Colonic mucosa (tissue), 4 donors: ENCODE data around the gene URB1. TPM values are rescaled to one million over a fixed set of nuclear protein-coding genes. Genes with fewer than 3 reads are reported as not detected.

Source experiments
- DNase-seq: peaks from one replicate; pipeline ENCODE4 v3.0.0-alpha.2; 2020
- H3K27ac ChIP-seq: fragments of 200-600 bp; one replicate; pipeline ENCODE4 v1.8.0; 2021
- H3K27me3 ChIP-seq: fragments of 200-600 bp; one replicate; pipeline ENCODE4 v1.8.0; 2021
- H3K36me3 ChIP-seq: fragments of 200-600 bp; one replicate; pipeline ENCODE4 v1.8.0; 2021
- H3K4me1 ChIP-seq: fragments of 200-600 bp; one replicate; pipeline ENCODE4 v1.8.0; 2021; ENCODE audit warnings: mild to moderate bottlenecking
- H3K4me3 ChIP-seq: fragments of 200-600 bp; one replicate; pipeline ENCODE4 v1.8.0; 2021
- H3K9ac ChIP-seq, 2 donors: one replicate each; pipeline ENCODE4 v1.7.0; 2013; ENCODE audit warnings: control low read depth in 2 of 2, low read depth in 2 of 2, low read length in 2 of 2
- H3K9me3 ChIP-seq: fragments of 200-600 bp; one replicate; pipeline ENCODE4 v1.8.0; 2021
- intact Hi-C: fragments of 100-400 bp; cut with DNase I; formaldehyde crosslinking; loops from one replicate; pipeline ENCODE4 v1.14.1; 2022
- total RNA-seq, 2 donors: library from RNA; stranded (reverse); fragmentation: NEBNext Ultra II Directional in 1 of 2; extraction: Animal tissue kit (Norgen Biotek cat#: 25700) in 1 of 2; gene quantifications; one replicate each; pipeline ENCODE4 v1.2.1, GENCODE V29; 2021
- TF ChIP-seq, protein P1 (sequence below): fragments of 200-600 bp; IDR thresholded peaks from one replicate; pipeline ENCODE4 v1.8.0; 2022; ENCODE audit warnings: antibody characterized with exemption, mild to moderate bottlenecking
- donor health status: healthy.
- donor health status: DM: no; HTN: no; CAD: no.
- donor health status: DM: no; HTN: no; CAD: no.

URB1 gene
- total RNA-seq, 2 donors from 2014 or later: 6.1 to 16.4 TPM

- no peak for DNase-seq
- Histone ChIP-seq H3K27me3 (no peaks in the 10 kb centered on the region), H3K27ac (no peak overlapping the region), H3K4me1 (no peaks in the 10 kb centered on the region), H3K9ac (no peak overlapping the region), H3K9me3 (no peaks in the 10 kb centered on the region), H3K36me3 (no peaks in the 10 kb centered on the region), H3K4me3 (no peak overlapping the region)
- TF ChIP-seq, protein P1, sequence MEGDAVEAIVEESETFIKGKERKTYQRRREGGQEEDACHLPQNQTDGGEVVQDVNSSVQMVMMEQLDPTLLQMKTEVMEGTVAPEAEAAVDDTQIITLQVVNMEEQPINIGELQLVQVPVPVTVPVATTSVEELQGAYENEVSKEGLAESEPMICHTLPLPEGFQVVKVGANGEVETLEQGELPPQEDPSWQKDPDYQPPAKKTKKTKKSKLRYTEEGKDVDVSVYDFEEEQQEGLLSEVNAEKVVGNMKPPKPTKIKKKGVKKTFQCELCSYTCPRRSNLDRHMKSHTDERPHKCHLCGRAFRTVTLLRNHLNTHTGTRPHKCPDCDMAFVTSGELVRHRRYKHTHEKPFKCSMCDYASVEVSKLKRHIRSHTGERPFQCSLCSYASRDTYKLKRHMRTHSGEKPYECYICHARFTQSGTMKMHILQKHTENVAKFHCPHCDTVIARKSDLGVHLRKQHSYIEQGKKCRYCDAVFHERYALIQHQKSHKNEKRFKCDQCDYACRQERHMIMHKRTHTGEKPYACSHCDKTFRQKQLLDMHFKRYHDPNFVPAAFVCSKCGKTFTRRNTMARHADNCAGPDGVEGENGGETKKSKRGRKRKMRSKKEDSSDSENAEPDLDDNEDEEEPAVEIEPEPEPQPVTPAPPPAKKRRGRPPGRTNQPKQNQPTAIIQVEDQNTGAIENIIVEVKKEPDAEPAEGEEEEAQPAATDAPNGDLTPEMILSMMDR: no peak
- intact Hi-C loops: no loop called here
Observed at GRCh38 chr21:32319012-32319411, 73.8 kb downstream of the URB1 start.

DNA sequence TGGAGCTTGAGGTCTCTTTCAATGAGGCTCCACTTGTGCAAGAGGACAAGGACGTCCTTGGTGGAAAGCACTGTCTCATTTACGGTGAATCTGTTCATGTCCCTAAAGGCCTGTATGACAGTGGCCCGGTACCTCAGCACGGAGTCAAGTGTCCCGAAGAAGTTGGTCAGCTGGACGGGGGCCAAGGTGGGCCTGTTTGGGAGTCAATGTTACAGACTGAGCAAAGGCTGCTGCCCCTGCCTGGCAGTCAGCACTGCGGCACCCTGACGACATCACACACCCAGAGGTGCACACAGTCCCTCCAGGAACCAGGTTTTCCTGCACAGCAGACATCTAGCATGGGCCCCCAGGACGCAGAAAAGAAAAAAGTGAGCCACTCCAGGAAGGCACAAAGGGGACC lies 75.1 kb downstream of the URB1 start:
- Histone ChIP-seq H3K4me3 (no peak overlapping the region), H3K4me1 (no peaks in the 10 kb centered on the region), H3K27me3 (no peaks in the 10 kb centered on the region), H3K27ac (no peak overlapping the region), H3K36me3 (no peaks in the 10 kb centered on the region), H3K9ac (no peak overlapping the region), H3K9me3 (no peaks in the 10 kb centered on the region)
- TF ChIP-seq, protein P1: no peak
- intact Hi-C loops: no loop called here
- no peak for DNase-seq

DNA sequence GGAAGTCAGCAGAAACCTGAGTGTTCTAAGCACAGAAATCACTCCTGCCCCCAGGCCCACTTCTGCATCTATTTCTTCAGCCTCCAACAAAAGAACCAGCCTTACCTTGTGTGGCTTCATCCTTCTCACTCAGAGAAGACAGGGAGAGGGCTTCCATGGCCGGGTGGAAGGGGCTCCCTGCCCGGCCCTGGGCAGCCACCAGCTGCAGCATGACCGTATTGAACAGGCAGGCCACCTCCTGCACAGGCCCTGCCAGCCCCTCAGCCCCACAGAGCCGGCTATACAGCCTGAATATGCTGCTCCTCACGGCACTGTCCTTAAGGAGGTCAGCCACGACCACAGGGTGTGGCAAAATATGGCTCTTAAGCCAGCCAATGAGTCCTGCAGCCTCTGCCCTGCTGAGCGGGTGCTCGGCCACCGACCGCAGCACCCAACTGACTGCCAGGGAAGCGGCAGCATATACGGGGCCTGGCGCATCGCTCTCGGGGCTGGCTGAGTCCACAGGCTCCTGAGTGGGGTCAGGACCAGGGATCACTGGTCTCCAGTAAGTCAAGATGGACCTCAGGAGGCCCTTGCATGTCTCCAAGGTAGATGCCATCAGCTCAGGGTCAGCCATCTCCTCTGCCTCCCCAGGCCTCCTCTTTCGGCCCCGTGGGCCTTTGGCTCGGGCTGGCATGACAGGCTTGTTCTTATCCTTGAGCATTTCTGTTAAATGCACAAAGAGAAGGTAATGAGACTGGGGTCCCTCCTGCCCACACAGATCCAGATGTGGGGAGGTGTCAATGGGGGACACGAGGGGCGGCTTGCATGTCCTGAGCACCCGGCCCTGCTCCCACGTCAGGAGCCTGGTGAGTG lies 76.2 kb downstream of the URB1 start:
- H3K36me3 ChIP-seq: no peaks in the 10 kb centered on the region
- intact Hi-C loops: no loop called here
- no peaks in the 10 kb centered on the region for H3K27me3 ChIP-seq
- TF ChIP-seq, protein P1: no peak
- DNase-seq: no peak
- H3K9me3 ChIP-seq: no peaks in the 10 kb centered on the region
- H3K4me3 ChIP-seq: no peak overlapping the region
- no peak overlapping the region for H3K27ac ChIP-seq
- H3K4me1 ChIP-seq: no peaks in the 10 kb centered on the region
- no peak overlapping the region for H3K9ac ChIP-seq

DNA sequence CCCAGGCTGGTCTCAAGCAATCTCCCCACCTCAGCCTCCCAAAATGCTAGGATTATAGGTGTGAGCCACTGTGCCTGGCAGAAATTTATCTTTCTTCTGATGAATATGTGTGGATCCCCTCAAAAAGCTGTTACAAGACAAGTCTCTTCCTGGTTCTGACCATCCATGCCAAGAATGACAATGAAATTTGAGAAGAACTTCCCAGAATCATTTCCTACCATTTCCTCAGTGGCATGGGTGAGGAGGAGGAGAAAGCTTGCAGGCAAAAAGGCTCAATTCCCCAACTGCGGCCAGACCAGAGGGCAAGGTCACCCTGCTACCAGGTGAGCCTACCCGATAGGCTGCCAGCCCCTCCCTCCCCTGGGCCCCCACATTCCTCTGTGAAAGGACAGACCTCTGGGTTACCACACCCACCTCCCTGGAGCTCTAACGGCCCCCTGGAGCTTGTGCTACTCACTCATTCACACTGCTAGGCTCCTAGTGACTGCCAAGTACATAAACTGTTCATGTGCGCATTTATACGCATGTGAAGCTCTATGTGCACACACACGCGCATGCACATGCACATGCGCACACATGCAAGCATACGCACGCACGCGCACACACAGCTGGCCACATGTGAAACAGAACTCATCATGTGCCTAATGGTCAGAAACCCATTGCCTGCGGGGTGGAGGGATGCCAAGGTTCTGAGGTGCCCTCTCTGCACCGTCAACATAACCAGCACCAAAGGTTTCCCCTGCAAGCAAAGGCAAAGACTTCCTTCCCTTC lies 77.1 kb downstream of the URB1 start:
- no peak overlapping the region for H3K9ac ChIP-seq
- H3K27me3 ChIP-seq: no peaks in the 10 kb centered on the region
- H3K4me1 ChIP-seq: no peaks in the 10 kb centered on the region
- no peak overlapping the region for H3K27ac ChIP-seq
- no peak for DNase-seq
- H3K9me3 ChIP-seq: no peaks in the 10 kb centered on the region
- TF ChIP-seq, protein P1: no peak
- intact Hi-C loops: no loop called here
- no peaks in the 10 kb centered on the region for H3K36me3 ChIP-seq
- H3K4me3 ChIP-seq: no peak overlapping the region

DNA sequence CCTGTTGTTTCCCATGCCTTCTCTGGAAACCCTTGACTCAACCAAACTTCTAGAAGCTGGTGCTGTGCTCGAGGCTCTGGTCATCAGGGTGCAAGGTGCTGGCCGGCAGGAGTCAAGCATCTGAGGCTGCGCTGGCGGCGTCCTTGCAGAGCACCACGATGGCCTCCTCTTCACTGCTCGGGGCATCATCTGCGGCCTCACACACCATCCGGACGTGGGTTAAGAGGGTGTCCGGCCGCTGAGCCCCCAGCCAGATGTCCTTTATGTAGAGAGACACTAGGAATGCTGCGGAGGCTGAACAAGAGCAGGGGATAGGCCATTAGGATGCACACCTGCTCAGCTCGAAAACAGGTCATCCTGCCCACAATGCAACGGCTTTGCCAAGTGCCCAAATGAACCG lies 78.0 kb downstream of the URB1 start:
- Histone ChIP-seq H3K9me3 (no peaks in the 10 kb centered on the region), H3K9ac (no peak overlapping the region), H3K27ac (no peak overlapping the region), H3K4me1 (no peaks in the 10 kb centered on the region), H3K4me3 (no peak overlapping the region), H3K36me3 (no peaks in the 10 kb centered on the region), H3K27me3 (no peaks in the 10 kb centered on the region)
- intact Hi-C loops: no loop called here
- TF ChIP-seq, protein P1: no peak
- DNase-seq: no peak
